Dermis microvascular lymphatic vessel endothelial cell (primary cell): Measurements from ENCODE around the gene SLC31A1. TPM values are rescaled to one million over a fixed set of nuclear protein-coding genes. Genes with fewer than 3 reads are reported as not detected.

Experiments
- DNase-seq, 2 donors: peaks; one replicate each; pipeline versions ENCODE4 v3.0.0 to v3.0.0-alpha.2; 2010; ENCODE audit warnings: low read depth in 2 of 2
- total RNA-seq: library from RNA; depleted of rRNA; stranded (reverse); fragments of >200 nt; gene quantifications from 2 replicates; pipeline ENCODE4 v1.2.1, GENCODE V29; 2014

SLC31A1 gene
- total RNA-seq, 1 donor from 2014 or later, result 13.9 TPM

GRCh38 chr9:113302792-113303418, 81.6 kb downstream of the SLC31A1 start, which contains the start of gene RNF183:
Gene RNF183 (minus strand): TSS chr9:113303376. CDS start chr9:113298184, 5,192 bp downstream.
- no peak for DNase-seq

GRCh38 chr9:113306566-113306965, 85.2 kb downstream of the SLC31A1 start:
- no peak for DNase-seq

GRCh38 chr9:113307396-113307975, 86.1 kb downstream of the SLC31A1 start:
- DNase-seq, result no peak

- peak; percentile 33 to 58 for DNase-seq
These were observed 88.0 kb downstream of the SLC31A1 start for GRCh38 chr9:113309204-113309813.

- peak in 1 of 2 donors; percentile 9 for DNase-seq
These were observed 89.2 kb downstream of the SLC31A1 start for GRCh38 chr9:113310538-113310937.

- DNase-seq, result no peak
These were observed 90.6 kb downstream of the SLC31A1 start for GRCh38 chr9:113311961-113312360.

- DNase-seq, result no peak
These were observed 91.9 kb downstream of the SLC31A1 start for GRCh38 chr9:113313261-113313660.

Other genes with a start within 250 kb of the SLC31A1 start
- gene ZNF883, start 209.4 kb upstream of the SLC31A1 start, total RNA-seq, result 0.13 and 0.38 TPM in 2 replicates
- gene ZFP37, start 164.8 kb upstream of the SLC31A1 start, total RNA-seq, result 0.77 and 1.4 TPM in 2 replicates
- 6.4 and 10.1 TPM in 2 replicates for gene SLC31A2, start 70.5 kb upstream of the SLC31A1 start, total RNA-seq
- 12.3 and 15.4 TPM in 2 replicates for gene FKBP15, start 267 bp upstream of the SLC31A1 start, total RNA-seq
- gene CDC26, start 54.0 kb downstream of the SLC31A1 start, total RNA-seq, result 21.5 and 32.1 TPM in 2 replicates
- 21.8 and 21.9 TPM in 2 replicates for gene PRPF4, start 54.1 kb downstream of the SLC31A1 start, total RNA-seq
- gene RNF183, start 81.8 kb downstream of the SLC31A1 start, total RNA-seq, result not detected in 2 replicates
- 0.13 and 0.38 TPM in 2 replicates for gene WDR31, start 118.7 kb downstream of the SLC31A1 start, total RNA-seq
- not detected in 2 replicates for gene BSPRY, start 128.0 kb downstream of the SLC31A1 start, total RNA-seq
- 4.5 and 11.9 TPM in 2 replicates for gene HDHD3, start 155.4 kb downstream of the SLC31A1 start, total RNA-seq
- gene ALAD, start 179.7 kb downstream of the SLC31A1 start, total RNA-seq, result 12.9 and 13.6 TPM in 2 replicates
- 39.7 and 41.3 TPM in 2 replicates for gene POLE3, start 189.1 kb downstream of the SLC31A1 start, total RNA-seq
- 0.39 and 0.51 TPM in 2 replicates for gene C9orf43, start 189.2 kb downstream of the SLC31A1 start, total RNA-seq
- gene RGS3, start 242.2 kb downstream of the SLC31A1 start, total RNA-seq, result 180 and 185 TPM in 2 replicates